ENCODE measurements around the gene BARHL2.

BARHL2 gene

DNA sequence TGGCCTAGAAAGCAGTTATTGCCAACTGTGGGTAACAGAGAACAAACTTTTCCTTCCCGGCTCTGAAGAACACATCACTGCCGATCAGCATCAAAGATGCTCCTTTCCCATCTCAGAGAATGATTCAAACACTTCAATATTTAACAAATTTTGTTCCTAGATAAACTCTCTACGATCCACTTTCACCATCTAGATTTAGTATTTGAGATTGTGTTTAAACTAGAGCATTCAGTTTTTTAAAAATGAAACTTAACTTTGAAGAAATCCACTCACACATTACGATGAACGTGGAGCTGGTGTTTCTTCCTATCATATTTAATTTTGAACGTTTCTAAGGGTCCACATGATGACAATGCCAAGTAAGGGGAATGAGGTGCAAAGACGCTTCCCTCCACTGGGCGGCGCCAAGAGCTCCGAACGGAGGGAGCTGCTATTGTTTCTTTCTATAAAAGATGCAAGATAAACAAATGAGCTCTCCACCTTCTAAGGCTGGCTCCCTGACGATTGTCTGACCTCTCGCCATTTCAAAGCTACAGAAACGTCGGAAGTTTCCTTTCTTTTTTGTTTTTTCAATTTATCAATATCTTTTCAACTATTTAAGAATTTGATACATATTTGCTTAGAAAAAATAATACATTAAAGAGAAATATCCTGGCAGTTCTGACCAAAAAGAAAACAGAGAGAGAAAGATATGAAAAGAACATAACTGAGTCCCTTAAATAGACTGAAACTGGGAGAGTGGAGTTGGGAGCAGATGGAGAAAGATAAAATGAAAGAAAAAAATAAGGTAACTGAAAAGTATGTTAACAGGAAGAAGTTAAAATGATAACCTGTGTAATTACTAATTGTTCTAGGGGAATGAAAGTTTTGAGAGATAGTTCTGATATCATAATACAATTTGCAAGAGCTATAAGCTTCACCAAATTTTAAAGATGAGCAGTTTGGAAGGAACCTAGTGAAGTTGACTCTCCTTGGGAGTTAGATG is 4.4 kb upstream of the BARHL2 start:
- Histone ChIP-seq H3K4me3 (ENCODE audit: low read length) (no peak overlapping the region; the same call in 1 of the 2 replicates), H3K27me3 (ENCODE audit: control insufficient read depth, low read length) (no peaks in the 10 kb centered on the region), H3K36me3 (ENCODE audit: control insufficient read depth, low read length) (no peaks in the 10 kb centered on the region), H3F3A (ENCODE audit: control insufficient read depth, insufficient read depth) (no peaks in the 10 kb centered on the region), H3K9me3 (ENCODE audit: control insufficient read depth, insufficient read depth, low read length) (peaks cover 4% of the 10 kb centered on the region; the same call in 1 of the 2 replicates), H3K9me2 (replicated peaks; ENCODE audit: control insufficient read depth, low read length) (no peaks in the 10 kb centered on the region), H3K4me1 (ENCODE audit: control insufficient read depth, low read length) (peaks cover 6% of the 10 kb centered on the region), H3K27ac (ENCODE audit: low read depth, low read length) (no peak overlapping the region), H3K79me2 (ENCODE audit: control insufficient read depth, low read length) (no peaks in the 10 kb centered on the region), H4K20me1 (ENCODE audit: control insufficient read depth, insufficient read depth, low read depth, low read length) (no peaks in the 10 kb centered on the region), H3K4me2 (ENCODE audit: low read length) (peak overlapping the region; percentile 40)
- TF ChIP-seq EZH2phosphoT487 (IDR thresholded peaks at IDR 0.05; ENCODE audit: borderline replicate concordance, low read length), result no peak
- TF ChIP-seq, protein P1, sequence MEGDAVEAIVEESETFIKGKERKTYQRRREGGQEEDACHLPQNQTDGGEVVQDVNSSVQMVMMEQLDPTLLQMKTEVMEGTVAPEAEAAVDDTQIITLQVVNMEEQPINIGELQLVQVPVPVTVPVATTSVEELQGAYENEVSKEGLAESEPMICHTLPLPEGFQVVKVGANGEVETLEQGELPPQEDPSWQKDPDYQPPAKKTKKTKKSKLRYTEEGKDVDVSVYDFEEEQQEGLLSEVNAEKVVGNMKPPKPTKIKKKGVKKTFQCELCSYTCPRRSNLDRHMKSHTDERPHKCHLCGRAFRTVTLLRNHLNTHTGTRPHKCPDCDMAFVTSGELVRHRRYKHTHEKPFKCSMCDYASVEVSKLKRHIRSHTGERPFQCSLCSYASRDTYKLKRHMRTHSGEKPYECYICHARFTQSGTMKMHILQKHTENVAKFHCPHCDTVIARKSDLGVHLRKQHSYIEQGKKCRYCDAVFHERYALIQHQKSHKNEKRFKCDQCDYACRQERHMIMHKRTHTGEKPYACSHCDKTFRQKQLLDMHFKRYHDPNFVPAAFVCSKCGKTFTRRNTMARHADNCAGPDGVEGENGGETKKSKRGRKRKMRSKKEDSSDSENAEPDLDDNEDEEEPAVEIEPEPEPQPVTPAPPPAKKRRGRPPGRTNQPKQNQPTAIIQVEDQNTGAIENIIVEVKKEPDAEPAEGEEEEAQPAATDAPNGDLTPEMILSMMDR (IDR thresholded peaks at IDR 0.05; ENCODE audit: low read depth, low read length, poor library complexity, severe bottlenecking), result peak; percentile 87

DNA sequence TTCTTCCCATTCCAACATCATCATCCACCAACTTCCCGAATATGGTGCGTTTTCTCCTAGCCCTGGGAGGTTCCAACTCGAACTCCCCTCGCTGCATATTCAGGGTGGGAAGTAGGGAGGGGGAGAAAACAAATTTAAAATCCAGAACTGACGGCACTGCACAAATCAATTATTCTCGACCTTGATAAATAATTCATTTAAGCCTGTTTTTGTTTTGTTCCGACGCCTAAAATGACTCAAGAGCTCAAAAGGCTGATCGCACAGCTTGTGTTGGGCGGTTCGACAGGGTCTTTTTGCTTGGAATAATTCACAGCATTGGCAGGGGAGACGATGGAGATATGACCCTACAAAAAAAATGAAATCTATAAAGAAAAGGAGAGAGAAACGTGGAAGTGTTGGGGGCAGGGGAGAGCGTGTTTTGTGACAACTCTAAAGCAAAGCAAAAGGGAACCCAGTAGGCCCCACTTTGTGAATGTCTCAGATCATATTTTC is 3.1 kb upstream of the BARHL2 start:
- H4K20me1 ChIP-seq (ENCODE audit: control insufficient read depth, insufficient read depth, low read depth, low read length), result no peaks in the 10 kb centered on the region
- no peak overlapping the region for H3K4me2 ChIP-seq (ENCODE audit: low read length)
- H3K27me3 ChIP-seq (ENCODE audit: control insufficient read depth, low read length), result no peaks in the 10 kb centered on the region
- no peak overlapping the region for H3K4me3 ChIP-seq (ENCODE audit: low read length)
- no peak overlapping the region for H3K27ac ChIP-seq (ENCODE audit: low read depth, low read length)
- no peaks in the 10 kb centered on the region for H3K9me2 ChIP-seq (replicated peaks; ENCODE audit: control insufficient read depth, low read length)
- H3K4me1 ChIP-seq (ENCODE audit: control insufficient read depth, low read length), result peaks cover 6% of the 10 kb centered on the region
- no peaks in the 10 kb centered on the region for H3K36me3 ChIP-seq (ENCODE audit: control insufficient read depth, low read length)
- TF ChIP-seq, protein P1 (IDR thresholded peaks at IDR 0.05; ENCODE audit: low read depth, low read length, poor library complexity, severe bottlenecking), result no peak
- no peak for TF ChIP-seq EZH2phosphoT487 (IDR thresholded peaks at IDR 0.05; ENCODE audit: borderline replicate concordance, low read length)
- H3K9me3 ChIP-seq (ENCODE audit: control insufficient read depth, insufficient read depth, low read length), result peaks cover 4% of the 10 kb centered on the region; the same call in 1 of the 2 replicates
- H3K79me2 ChIP-seq (ENCODE audit: control insufficient read depth, low read length), result no peaks in the 10 kb centered on the region
- no peaks in the 10 kb centered on the region for H3F3A ChIP-seq (ENCODE audit: control insufficient read depth, insufficient read depth)

DNA sequence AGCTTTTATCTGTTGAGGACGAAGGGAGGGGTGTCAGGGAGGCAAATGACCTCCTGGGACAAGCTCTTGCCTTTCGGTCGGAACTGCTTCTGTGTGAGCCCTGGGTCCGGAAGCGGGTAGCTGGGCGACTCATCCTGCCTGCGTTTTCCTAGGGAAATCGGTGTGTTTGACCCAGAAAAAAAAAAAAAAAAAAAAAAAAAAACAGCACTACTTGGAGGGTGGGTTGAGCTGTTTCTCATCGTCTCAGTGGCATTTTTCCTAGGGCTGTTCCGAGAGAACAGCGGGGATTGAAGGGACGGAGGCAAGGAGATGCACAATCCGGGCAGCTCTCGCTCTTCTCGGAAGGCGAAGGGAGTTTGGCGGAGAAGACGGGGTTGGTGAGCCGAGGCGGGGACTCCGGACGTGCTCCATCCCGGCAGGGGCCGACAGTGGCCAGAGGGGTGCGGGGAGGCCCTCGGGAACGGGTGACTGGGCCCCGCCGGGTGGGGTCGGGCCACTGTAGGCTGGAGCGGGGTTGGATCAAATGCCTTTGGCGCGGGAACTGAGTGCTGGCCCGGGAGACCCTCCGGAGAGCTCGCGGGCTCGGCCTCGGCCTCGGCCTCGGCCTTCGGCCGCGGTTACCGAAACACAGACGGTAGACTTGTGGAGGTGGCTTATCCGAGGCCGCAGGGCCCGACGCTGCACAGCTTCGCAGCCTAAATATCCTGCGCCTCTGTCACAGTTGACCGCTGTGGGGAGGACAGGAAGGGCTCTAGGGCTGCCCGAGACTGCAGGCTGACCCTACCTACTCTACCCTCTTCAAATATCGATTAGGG is 2.4 kb upstream of the BARHL2 start:
- no peak overlapping the region for H3K4me3 ChIP-seq (ENCODE audit: low read length)
- TF ChIP-seq EZH2phosphoT487 (IDR thresholded peaks at IDR 0.05; ENCODE audit: borderline replicate concordance, low read length), result no peak
- TF ChIP-seq, protein P1 (IDR thresholded peaks at IDR 0.05; ENCODE audit: low read depth, low read length, poor library complexity, severe bottlenecking), result no peak

More for the DNA sequence above, 2.4 kb upstream of the BARHL2 start:
- Histone ChIP-seq H3K9me2 (replicated peaks; ENCODE audit: control insufficient read depth, low read length) (no peaks in the 10 kb centered on the region), H3F3A (ENCODE audit: control insufficient read depth, insufficient read depth) (no peaks in the 10 kb centered on the region), H3K27me3 (ENCODE audit: control insufficient read depth, low read length) (peaks cover 3% of the 10 kb centered on the region; the same call in 1 of the 2 replicates), H4K20me1 (ENCODE audit: control insufficient read depth, insufficient read depth, low read depth, low read length) (no peaks in the 10 kb centered on the region), H3K4me1 (ENCODE audit: control insufficient read depth, low read length) (peaks cover 6% of the 10 kb centered on the region), H3K9me3 (ENCODE audit: control insufficient read depth, insufficient read depth, low read length) (peaks cover 4% of the 10 kb centered on the region; the same call in 1 of the 2 replicates), H3K79me2 (ENCODE audit: control insufficient read depth, low read length) (no peaks in the 10 kb centered on the region), H3K27ac (ENCODE audit: low read depth, low read length) (no peak overlapping the region), H3K4me2 (ENCODE audit: low read length) (no peak overlapping the region), H3K36me3 (ENCODE audit: control insufficient read depth, low read length) (no peaks in the 10 kb centered on the region)
